ENCODE measurements around the gene TTC6.

DNA sequence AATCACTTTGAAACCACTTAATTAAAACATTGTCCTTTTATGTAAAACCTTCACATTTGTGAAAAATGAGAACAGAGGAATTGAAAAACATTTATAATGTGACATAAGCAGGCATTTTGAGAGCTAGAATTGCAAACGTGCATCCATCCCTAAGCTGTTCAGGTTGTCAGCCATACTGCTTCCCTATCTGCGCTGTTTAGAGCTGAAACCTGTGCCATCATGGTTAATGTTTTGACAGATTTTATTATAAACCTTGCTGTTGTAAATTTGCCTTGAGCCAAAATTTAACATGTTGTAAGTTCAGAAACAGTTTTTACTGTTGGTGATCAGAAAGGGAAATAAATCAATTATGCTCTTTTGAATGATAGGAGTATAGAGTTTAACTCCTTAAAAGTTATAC lies 32.2 kb upstream of the TTC6 start:
- TF ChIP-seq, protein P1, sequence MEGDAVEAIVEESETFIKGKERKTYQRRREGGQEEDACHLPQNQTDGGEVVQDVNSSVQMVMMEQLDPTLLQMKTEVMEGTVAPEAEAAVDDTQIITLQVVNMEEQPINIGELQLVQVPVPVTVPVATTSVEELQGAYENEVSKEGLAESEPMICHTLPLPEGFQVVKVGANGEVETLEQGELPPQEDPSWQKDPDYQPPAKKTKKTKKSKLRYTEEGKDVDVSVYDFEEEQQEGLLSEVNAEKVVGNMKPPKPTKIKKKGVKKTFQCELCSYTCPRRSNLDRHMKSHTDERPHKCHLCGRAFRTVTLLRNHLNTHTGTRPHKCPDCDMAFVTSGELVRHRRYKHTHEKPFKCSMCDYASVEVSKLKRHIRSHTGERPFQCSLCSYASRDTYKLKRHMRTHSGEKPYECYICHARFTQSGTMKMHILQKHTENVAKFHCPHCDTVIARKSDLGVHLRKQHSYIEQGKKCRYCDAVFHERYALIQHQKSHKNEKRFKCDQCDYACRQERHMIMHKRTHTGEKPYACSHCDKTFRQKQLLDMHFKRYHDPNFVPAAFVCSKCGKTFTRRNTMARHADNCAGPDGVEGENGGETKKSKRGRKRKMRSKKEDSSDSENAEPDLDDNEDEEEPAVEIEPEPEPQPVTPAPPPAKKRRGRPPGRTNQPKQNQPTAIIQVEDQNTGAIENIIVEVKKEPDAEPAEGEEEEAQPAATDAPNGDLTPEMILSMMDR (IDR thresholded peaks at IDR 0.05; ENCODE audit: poor library complexity, severe bottlenecking): no peak
- TF ChIP-seq, protein P2, sequence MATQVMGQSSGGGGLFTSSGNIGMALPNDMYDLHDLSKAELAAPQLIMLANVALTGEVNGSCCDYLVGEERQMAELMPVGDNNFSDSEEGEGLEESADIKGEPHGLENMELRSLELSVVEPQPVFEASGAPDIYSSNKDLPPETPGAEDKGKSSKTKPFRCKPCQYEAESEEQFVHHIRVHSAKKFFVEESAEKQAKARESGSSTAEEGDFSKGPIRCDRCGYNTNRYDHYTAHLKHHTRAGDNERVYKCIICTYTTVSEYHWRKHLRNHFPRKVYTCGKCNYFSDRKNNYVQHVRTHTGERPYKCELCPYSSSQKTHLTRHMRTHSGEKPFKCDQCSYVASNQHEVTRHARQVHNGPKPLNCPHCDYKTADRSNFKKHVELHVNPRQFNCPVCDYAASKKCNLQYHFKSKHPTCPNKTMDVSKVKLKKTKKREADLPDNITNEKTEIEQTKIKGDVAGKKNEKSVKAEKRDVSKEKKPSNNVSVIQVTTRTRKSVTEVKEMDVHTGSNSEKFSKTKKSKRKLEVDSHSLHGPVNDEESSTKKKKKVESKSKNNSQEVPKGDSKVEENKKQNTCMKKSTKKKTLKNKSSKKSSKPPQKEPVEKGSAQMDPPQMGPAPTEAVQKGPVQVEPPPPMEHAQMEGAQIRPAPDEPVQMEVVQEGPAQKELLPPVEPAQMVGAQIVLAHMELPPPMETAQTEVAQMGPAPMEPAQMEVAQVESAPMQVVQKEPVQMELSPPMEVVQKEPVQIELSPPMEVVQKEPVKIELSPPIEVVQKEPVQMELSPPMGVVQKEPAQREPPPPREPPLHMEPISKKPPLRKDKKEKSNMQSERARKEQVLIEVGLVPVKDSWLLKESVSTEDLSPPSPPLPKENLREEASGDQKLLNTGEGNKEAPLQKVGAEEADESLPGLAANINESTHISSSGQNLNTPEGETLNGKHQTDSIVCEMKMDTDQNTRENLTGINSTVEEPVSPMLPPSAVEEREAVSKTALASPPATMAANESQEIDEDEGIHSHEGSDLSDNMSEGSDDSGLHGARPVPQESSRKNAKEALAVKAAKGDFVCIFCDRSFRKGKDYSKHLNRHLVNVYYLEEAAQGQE (IDR thresholded peaks at IDR 0.05; ENCODE audit: borderline replicate concordance): no peak
- no peak for TF ChIP-seq EZH2 (IDR thresholded peaks at IDR 0.05; ENCODE audit: borderline replicate concordance, insufficient read depth, low read length, poor library complexity, severe bottlenecking)
- no peak for TF ChIP-seq MXI1 (conservative IDR thresholded peaks at IDR 0.05; ENCODE audit: poor library complexity, severe bottlenecking)
- no peak for TF ChIP-seq POLR2AphosphoS5 (IDR thresholded peaks at IDR 0.05)
- TF ChIP-seq EP300 (conservative IDR thresholded peaks at IDR 0.05; ENCODE audit: poor library complexity, severe bottlenecking): no peak
- TF ChIP-seq SMC3 (conservative IDR thresholded peaks at IDR 0.05; ENCODE audit: poor library complexity): no peak

Measured in neural cell (in vitro differentiated cells).